Measurements from ENCODE around the gene STRADA.

DNA sequence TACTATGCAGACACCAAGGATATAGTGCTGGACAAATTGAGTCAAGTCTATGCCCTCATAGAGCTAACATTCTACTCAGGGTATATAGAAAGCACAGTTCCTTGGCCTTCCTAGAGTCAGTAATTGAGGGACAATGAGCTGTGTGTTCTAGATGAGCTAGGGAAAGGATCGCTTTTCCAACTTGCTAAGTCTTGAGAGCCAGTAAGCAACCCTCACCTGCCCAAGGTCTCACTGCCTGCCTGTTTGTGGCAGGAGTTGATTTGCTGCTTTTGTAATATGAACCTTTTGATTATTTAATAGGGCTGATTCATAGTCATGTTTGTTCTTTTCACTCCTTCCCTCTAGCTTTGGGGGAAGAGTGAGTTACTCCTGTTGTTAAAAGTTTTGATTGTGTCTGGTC, 38.9 kb upstream of the STRADA start:
- TF ChIP-seq, protein P1, sequence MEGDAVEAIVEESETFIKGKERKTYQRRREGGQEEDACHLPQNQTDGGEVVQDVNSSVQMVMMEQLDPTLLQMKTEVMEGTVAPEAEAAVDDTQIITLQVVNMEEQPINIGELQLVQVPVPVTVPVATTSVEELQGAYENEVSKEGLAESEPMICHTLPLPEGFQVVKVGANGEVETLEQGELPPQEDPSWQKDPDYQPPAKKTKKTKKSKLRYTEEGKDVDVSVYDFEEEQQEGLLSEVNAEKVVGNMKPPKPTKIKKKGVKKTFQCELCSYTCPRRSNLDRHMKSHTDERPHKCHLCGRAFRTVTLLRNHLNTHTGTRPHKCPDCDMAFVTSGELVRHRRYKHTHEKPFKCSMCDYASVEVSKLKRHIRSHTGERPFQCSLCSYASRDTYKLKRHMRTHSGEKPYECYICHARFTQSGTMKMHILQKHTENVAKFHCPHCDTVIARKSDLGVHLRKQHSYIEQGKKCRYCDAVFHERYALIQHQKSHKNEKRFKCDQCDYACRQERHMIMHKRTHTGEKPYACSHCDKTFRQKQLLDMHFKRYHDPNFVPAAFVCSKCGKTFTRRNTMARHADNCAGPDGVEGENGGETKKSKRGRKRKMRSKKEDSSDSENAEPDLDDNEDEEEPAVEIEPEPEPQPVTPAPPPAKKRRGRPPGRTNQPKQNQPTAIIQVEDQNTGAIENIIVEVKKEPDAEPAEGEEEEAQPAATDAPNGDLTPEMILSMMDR (IDR thresholded peaks at IDR 0.05) = no peak
- TF ChIP-seq ZFX (IDR thresholded peaks at IDR 0.05; ENCODE audit: borderline replicate concordance) = no peak
